HEK293T (cell line): ENCODE data around the gene MARCHF7.

Experiments used
- FOXA1 ChIP-seq: fragments of 450-650 bp; IDR thresholded peaks from 2 replicates; pipeline ENCODE4 v1.6.1; 2016; ENCODE audit warnings: mild to moderate bottlenecking
- LEF1 ChIP-seq: fragments of 450-650 bp; IDR thresholded peaks from 2 replicates; pipeline ENCODE4 v1.6.1; 2017; ENCODE audit warnings: mild to moderate bottlenecking, borderline replicate concordance

DNA sequence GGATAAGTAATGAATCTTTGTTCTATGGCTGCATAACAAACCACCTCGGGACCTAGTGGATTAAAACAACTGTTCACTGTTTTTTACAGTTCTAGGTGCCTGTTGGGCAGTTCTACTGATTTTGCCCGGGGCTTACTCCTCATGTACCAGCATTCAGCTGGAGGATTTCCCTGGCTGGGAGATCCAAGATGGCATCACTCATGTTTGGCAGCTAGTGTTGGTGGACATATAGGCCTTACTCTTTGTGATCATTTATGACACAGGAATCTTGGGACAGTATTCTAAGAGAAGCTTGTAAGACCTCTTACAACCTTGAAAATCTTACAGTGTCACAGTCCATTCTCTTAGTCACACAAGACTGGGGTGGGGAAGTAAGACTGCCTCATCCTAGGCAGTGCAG lies 4.6 kb downstream of the MARCHF7 start:
- TF ChIP-seq LEF1 (no peak), FOXA1 (no peak)
